T-helper 9 cell (primary cell): ENCODE results near the gene QPRT.
"Not testable (repeated sequence)": the region's sequence is repeated elsewhere in the genome, so short reads cannot be mapped to it uniquely, and the experiment has no call there.

Source experiments
- DNase-seq: peaks from one replicate; pipeline ENCODE4 v3.0.0-alpha.2; 2020

Gene QPRT

DNA sequence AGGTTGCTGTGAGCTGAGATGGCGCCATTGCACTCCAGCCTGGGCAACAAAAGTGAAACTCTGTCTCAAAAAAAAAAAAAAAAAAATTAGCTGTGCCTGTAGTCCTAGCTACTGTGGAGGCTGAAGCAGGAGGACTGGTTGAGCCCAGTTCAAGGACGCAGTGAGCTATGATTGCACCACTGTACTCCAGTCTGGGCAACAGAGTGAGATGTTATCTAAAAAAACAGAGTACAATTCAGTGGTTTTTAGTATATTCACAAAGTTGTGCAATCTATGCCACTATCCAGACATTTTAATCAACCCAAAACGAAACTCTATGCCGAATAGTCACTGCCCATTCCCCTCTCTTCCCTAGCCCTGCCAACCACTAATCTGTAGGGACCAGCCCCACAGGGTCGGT, 41.7 kb downstream of the QPRT start:
- no peak for DNase-seq

DNA sequence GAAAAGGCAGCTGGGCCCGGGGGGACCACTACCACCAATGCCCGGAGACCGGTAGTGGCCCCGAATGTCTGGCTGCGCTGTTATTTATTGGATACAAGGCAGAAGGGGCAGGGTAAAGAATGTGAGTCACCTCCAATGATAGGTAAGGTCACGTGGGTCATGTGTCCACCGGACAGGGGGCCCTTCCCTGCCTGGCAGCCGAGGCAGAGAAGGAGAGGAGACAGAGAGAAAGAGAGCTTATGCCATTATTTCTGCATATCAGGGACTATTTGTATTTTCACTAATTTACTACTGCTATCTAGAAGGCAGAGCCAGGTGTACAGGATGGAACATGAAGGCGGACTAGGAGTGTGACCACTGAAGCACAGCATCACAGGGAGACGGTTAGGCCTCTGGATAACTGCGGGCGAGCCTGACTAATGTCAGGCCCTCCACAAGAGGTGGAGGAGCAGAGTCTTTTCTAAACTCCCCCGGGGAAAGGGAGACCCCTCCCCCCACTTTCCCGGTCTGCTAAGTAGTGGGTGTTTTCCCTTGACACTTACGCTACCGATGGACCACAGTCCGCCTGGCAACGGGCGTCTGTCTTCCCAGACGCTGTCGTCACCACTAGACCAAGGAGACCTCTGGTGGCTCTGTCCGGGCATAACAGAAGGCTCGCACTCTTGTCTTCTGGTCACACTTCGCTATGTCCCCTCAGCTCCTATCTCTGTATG, 42.3 kb downstream of the QPRT start:
- DNase-seq: peak; percentile 25

DNA sequence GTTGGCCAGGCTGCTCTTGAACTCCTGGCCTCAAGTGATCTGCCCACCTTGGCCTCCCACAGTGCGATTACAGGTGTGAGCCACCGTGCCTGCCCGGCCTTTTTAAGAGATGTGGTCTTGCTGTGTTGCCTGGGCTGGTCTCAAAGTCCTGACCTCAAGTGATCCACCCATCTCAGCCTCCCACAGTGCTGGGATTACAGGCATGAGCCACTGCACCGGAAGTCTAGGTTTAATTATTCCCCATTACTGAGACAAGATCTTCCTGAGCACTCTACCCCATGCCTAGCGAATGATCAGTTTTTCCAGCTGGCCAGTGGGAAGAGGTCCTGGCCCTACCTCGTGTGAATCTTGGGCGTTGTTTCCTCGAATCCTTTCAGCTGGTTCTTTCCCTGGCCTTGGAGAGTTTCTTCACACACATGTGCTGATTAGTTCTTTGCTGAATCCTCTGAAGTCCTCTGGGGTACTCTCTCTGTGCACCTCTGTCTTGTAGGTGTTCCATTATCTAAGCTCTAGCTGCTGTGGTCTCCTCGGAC, 47.9 kb downstream of the QPRT start:
- no peak for DNase-seq

DNA sequence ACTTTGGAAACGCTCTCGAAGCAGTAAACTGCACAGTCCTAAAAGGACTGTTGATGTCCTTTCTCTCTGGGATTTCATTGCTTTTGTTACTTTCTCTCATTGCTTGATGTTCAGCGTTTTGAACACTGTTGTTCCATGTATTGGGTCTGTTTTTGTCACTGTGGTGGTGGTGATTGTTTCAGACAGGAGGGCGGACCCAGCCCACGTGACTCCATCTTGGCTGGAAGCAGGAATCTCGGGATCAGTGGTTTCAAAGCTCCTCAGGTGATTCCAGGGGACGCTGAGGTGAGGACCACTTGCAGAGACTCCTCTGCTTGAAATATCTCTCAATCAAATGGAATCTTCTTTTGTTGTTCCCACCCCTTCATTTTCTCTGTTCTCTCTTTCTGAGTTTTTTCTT, 48.5 kb downstream of the QPRT start:
- no peak for DNase-seq

DNA sequence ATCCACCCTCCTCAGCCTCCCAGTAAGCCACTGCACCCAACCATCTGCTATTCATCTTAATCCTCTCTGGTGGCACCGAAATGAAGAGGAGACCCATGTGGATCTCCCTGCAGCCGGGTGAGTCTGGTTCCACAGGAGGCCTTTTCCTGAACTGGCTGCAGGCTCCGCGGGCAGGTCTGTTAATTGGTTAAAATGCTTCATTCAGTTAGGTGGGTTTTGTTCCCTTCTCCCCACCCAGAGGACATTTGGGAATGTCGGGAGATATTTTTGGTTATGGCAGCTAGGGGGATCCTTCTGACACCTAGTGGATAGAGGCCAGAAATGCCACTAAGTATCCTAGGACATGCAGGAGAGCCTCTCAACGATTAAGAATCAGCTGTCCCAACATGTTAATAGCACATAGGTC, 50.1 kb downstream of the QPRT start:
- DNase-seq: no peak

DNA sequence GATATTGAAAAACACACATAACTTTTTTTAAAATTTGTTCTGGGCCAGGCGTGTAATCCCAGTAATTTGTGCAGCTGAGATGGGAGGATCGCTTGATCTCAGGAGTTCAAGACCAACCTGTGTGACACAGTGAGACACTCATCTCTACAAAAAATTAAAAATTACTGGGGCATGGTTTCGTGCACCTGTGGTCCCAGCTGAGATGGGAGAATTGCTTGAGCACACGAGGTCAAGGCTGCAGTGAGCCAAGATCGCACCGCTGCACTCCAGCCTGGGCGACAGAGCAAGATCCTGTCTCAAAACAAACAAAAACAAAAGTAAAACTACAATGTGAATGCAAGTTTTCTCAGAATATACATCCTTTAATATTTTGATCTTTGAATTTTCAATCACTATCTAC, 51.7 kb downstream of the QPRT start:
- DNase-seq: no peak

DNA sequence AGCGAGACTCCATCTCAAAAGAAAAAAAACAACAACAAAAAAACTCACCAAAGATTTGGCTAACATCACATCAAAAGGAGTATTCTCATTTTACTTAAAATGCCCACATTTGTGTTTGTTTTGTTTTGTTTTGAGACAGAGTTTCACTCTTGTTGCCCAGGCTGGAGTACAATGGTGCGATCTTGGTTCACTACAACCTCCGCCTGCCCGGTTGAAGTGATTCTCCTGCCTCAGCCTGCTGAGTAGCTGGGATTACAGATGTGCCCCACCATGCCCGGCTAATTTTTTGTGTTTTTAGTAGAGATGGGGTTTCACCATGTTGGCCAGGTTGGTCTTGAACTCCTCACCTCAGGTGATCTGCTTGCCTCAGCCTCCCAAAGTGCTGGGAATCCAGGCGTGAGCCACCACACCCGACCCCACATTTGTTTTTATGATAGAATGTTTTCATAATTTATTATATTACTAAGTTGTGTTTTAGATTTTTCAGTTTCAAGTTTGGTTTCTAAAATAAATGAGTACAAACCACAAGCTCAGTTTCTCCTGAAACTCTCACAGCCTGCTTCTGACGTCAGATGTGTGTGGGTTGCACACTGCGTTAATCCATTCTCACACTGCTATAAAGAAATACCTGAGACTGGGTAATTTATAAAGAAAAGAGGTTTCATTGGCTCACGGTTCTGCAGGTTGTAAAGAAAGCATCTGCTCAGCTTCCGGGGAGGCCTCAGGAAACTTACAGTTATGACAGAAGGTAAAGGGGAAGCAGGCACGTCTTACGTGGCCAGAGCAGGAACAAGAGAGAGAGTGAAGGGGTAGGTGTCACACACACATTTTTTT, 53.0 kb downstream of the QPRT start:
- DNase-seq: not testable (repeated sequence)

DNA sequence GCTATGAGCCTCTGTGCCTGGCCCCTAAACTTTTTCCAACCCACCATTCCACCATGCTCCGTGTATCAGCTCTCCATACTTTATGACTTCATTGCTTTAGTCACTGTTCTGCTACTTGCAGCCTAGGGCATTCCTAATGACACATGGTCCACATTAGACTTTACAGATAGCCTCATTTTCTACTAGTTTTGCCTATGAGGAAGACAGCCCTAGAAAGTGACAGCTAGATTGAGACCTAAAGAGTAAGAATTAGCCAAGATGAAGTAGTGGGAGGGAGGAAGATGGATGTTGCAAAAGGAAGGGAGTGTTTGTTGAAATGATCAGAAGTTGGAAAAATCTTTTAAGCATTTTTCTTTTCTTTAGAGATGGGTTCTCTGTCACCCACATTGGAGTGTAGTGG, 55.8 kb downstream of the QPRT start:
- no peak for DNase-seq

DNA sequence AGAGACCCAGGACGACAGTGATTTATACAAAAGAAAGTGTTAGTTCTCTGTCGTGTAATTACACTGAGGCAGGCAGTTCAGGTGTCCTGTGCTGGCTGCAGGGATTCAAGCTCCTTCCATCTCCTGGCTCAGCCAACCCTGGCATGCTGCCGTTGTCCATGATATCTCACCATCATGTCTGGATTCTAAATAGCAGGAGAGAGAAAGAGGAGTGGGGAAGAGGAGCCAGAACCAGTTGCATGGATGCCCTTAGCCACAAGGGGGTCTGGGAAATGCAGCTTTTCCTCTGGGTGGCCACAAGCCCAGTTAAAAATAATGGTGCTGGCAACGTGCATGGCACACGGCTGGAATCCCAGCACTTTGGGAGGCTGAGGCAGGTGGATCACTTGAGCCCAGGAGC, 57.1 kb downstream of the QPRT start:
- DNase-seq: no peak

DNA sequence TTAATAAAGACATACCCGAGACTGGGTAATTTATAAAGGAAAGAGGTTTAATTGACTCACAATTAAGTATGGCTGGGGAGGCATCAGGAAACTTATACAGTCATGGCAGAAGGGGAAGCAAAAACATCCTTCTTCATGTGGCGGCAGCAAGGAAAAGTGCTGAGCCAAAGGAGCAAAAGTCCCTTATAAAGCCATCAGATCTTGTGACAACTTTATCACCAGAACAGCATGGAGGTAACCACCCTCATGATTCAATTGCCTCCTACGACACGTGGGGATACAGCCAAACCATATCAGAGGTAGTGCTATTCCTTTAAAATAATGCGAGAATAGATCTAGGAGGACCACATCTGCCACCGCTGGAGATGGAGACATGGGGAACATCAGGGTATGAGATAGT, 57.8 kb downstream of the QPRT start:
- no peak for DNase-seq

DNA sequence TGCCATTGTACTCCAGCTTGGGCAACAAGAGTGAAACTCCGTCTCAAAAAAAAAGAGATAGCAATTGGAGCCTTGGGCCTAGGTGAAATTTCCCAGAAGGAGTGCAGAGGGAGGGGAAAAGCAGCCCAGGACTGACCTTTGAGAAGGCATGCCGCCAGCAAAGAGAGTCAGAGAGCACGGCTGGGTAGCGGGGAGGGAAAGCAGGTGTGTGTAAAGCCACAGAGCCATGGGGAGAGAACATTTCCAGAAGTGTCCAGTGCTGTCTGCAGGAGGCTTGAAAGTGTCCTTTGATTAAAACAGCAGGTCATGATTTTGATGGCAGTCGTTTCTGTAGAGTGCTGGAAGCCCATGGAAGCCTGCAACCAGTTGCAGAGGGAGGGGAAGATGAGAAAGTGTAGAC, 58.7 kb downstream of the QPRT start:
- no peak for DNase-seq

DNA sequence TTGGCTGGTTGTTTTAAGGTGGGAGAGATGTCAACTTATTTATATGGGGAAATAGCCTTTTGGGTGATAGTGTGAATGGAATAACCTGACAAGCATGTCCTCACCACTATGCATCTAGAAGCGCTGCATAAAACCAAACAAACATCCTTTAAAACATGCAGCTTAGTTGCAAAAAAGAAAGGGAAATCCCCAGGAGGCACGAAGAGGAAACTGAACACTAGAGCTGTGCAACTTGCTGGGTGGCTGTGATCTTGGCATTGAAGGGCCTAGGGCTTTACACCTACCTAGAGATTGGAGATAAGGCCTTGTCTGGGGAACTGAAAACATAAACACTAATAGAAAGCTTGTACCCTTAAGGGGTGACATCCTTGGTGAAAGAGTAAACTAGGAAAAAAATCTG, 59.5 kb downstream of the QPRT start:
- DNase-seq: peak; percentile 40

DNA sequence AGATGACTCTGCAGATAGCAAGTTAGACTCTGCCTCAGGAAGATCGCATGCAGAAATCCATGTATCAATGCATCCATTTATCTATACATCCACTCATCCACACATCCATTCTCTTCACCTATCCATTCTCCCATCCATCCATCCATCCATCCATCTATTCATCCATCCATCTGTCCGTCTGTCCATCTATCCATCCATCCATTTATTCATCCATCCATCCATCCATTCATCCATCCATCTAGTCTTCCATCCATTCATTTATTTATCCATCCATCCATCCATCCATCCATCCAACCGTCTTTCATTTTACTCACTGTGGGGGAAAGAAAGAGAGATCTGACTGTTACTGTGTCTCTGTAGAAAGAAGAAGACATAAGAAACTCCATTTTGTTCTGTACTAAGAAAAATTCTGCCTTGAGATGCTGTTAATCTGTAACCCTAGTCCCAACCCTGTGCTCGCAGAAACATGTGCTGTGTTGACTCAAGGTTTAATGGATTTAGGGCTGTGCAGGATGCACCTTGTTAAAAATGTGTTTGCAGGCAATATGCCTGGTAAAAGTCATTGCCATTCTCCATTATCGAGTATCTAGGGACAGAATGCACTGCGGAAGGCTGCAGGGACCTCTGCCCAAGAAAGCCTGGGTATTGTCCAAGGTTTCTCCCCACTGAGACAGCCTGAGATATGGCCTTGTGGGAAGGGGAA, 61.1 kb downstream of the QPRT start:
- DNase-seq: not testable (repeated sequence)

DNA sequence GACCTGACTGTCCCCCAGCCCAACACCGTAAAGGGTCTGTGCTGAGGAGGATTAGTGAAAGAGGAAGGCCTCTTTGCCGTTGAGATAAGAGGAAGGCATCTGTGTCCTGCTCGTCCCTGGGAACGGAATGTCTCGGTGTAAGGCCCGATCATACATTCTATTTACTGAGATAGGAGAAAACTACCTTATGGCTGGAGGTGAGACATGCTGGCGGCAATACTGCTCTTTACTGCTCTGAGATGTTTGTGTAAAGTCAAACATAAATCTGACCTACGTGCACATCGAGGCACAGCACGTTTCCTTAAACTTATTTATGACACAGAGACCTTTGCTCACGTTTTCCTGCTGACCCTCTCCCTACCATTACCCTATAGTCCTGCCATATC, 61.6 kb downstream of the QPRT start:
- DNase-seq: not testable (repeated sequence)

DNA sequence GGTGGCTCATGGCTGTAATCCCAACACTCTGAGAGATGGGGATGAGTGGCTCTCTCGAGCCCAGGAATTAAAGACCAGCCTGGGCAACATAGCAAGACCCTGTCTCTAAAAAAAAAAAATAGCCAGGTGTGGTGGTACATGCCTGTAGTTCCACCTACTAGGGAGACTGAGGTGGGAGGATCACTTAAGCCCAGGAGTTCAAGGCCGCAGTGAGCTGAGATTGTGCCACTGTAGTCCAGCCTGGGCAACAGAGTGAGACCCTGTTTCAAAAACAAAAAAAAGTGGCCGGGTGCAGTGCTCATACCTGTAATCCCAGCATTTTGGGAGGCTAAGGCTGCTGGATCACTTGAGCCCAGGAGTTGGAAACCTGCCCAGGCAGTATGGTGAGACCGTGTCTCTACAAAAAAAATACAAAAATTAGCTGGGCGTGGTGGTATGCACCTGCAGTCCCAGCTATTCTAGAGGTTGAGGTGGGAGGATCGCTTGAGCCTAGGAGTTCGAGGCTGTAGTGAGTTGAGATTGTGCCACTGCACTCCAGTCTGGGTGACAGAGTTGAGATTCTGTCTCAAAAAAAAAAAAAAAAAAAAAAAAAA, 63.8 kb downstream of the QPRT start:
- no peak for DNase-seq

DNA sequence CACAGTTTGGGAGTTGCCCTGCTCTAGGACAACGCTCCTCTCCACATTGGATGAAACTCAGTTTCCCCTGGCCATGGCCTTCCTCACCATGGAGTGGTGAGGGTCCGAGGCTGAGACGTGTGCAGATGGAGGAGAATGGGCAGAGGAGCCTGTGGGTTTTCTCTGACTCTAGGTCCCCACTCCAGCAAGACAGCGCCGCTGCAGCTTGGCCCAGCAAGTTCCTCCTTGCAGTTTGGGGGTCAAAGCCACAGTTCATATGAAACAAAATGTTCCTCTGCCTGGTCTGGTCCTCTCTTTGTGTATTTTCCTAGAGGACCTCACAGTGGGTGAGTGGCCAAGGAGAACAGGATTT, 64.5 kb downstream of the QPRT start:
- no peak for DNase-seq

DNA sequence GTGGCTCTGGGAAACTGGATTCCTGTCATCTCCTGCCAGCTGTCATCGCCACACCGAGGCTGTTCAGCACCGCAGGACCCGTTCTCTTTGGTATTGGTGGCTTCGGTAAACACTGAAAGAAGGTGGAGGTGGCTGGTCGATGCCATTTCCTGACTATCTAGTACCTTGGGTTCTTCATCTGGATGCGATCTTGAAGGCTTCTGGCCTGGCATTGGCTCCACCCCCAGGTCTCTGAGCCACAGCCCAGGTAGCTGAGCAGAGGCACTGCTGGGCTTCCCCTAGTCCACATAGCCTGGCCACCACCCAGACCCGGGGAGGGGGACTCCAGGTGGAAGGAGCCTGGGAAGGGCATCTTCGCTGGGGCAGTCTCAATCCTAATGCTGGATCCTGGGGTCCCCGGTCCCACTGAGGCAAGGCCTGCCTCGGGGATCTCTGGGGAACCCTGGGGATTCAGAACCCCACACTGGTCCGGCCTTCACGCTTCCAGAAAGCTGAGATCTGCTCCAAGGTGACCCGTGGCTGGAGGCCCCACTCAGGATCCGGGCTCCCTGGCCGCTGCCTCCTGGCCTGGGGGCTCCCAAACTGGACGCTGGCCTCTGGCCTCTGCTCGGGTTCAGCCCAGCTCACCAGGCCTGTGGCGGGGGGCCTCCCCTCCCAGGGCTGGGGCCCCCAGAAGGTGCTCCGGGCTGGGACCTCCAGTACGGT, 65.0 kb downstream of the QPRT start:
- DNase-seq: peak; percentile 45

DNA sequence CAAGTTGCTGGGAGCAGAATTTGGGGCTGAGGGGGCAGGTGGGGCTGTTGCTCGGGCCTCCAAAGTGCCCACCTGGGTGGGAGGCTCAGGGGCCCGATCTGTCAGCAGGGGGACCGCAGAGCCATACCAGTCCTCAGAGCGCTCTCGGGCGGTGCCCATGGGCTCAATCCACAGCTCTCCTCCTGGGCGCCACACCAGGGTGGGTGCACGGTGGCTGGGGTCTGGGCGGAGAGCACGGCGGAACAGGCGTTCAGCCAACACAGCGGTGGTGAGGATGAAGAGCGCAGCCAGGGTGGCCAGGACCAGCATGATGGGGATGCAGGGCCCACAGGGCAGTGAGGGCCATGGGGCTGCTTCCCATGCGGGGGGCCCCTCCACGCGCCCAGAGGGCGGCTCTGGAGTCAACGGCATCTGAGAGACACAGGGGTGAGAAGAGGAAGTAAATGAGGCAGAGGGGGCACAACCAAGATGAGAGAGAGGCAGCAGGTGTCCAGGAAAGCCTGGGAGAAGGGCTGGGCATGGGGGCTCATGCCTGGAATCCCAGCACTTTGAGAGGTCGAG, 65.6 kb downstream of the QPRT start:
- no peak for DNase-seq

DNA sequence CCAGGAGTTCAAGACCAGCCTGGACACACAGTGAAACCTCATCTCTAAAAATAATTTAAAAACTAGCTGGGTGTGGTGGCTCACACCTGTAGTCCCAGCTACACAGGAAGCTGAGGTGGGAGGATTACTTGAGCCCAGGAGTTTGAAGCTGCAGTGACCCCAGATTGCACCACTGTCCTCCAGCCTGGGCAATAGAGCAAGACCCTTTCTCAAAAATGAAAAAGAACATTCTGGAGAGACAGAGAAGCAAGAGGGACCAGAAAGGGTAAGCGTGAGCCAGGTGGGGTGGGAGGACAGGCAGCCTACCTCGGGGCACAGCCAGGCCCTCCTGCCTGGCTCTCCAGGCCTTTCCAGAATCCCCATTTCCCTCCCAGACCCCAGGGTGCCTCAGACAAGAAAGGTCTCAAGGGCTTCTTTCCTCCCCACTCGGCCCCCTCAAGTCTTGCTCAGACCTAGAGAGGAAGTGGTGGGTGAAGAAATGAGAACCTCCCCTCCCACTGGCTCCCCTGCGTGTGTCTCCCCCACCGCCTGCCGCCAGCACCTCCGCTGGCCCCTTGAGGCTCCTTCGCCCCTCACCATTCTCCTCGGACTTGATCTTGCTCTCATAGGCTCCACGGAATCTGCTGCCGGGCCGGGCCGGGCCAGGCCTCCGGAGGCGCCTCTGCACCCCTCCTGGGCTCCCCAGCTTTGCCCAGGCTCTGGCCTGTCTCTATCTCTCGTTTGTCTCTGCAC, 66.3 kb downstream of the QPRT start:
- DNase-seq: peak; percentile 25

DNA sequence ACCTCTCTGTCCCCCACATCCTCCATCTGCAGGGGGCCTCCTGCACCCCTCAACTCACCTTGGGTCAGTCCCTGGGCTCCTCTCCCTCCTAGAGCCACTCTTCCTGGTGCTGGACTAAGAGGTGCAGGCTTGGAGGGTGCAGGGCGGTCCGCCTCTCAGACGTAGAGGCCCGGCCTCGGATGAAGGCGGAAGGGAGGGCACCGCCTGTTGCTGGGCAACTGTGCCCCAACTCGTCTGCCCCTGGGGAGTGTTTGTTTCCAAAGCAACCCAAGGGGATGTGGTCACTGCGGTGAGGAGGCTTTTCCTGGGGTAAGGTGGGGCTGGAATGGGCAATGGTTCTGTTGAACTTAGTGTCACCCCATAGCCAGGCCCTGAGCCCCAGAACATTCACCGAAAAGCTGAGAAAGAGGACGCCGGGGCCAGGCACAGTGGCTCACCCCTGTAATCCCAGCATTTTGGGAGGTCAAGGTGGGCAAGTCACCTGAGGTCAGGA, 66.9 kb downstream of the QPRT start, which contains the start of gene C16orf54:
Gene C16orf54, minus strand, starts transcription at position 138 of the 493 bp plus-strand sequence. CDS start 1,039 bp downstream, outside the sequence.
- peak; percentile 95 for DNase-seq

DNA sequence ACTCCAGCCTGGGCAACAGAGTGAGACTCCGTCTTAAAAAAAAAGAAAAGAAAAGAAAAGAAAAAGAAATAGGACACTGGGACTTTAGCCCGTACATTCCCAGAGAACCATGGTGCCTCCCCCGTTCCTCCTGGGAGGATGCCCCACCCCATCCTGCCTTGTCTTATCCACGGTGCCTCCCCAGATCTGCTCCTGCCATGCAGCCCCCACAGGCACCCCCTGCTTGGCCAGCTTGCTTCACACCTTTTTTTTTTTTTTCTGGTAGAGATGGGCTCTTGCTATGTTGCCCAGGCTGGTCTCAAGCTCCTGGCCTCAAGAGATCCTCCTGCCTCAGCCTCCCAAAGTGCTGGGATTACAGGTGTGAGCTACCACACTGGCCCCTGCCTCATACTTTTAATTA, 67.5 kb downstream of the QPRT start:
- DNase-seq: not testable (repeated sequence)
